ENCODE data around the gene TTF2.

- TF ChIP-seq, protein P1, sequence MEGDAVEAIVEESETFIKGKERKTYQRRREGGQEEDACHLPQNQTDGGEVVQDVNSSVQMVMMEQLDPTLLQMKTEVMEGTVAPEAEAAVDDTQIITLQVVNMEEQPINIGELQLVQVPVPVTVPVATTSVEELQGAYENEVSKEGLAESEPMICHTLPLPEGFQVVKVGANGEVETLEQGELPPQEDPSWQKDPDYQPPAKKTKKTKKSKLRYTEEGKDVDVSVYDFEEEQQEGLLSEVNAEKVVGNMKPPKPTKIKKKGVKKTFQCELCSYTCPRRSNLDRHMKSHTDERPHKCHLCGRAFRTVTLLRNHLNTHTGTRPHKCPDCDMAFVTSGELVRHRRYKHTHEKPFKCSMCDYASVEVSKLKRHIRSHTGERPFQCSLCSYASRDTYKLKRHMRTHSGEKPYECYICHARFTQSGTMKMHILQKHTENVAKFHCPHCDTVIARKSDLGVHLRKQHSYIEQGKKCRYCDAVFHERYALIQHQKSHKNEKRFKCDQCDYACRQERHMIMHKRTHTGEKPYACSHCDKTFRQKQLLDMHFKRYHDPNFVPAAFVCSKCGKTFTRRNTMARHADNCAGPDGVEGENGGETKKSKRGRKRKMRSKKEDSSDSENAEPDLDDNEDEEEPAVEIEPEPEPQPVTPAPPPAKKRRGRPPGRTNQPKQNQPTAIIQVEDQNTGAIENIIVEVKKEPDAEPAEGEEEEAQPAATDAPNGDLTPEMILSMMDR (IDR thresholded peaks at IDR 0.05) = no peak
- no peak for TF ChIP-seq POLR2A (IDR thresholded peaks at IDR 0.05)
- TF ChIP-seq POLR2AphosphoS5 (IDR thresholded peaks at IDR 0.05) = no peak
These were observed 44.9 kb downstream of the TTF2 start for GRCh38 chr1:117104986-117105385.
